NCI-H2196 (cell line): ENCODE data around the gene B3GALT6.

Experiments used
- DNase-seq: peaks from one replicate; lab custom pipeline; 2025; ENCODE audit not compliant: unreplicated experiment; lab: John Stamatoyannopoulos, UW

The B3GALT6 gene

GRCh38 chr1:1200876-1201810 lies 30.9 kb upstream of the B3GALT6 start:
- no peak for DNase-seq

- DNase-seq: no peak
Observed at GRCh38 chr1:1202831-1203560, 29.0 kb upstream of the B3GALT6 start.

- no peak for DNase-seq
Observed at GRCh38 chr1:1203561-1204424, 28.2 kb upstream of the B3GALT6 start.

GRCh38 chr1:1204425-1204920 lies 27.6 kb upstream of the B3GALT6 start:
- no peak for DNase-seq

GRCh38 chr1:1204998-1205768 lies 26.9 kb upstream of the B3GALT6 start:
- no peak for DNase-seq

GRCh38 chr1:1205769-1206375 lies 26.2 kb upstream of the B3GALT6 start:
- no peak for DNase-seq

- no peak for DNase-seq
Observed at GRCh38 chr1:1206376-1206965, 25.6 kb upstream of the B3GALT6 start, which contains the start of gene TNFRSF18. Gene TNFRSF18, minus strand, starts transcription at chr1:1206592. Its CDS starts 21 bp downstream, at chr1:1206571.

- DNase-seq: no peak
Observed at GRCh38 chr1:1206966-1207531, 25.0 kb upstream of the B3GALT6 start.

- no peak for DNase-seq
Observed at GRCh38 chr1:1207571-1207892, 24.5 kb upstream of the B3GALT6 start.

- DNase-seq: no peak
Observed at GRCh38 chr1:1208713-1209433, 23.2 kb upstream of the B3GALT6 start.

- no peak for DNase-seq
Observed at GRCh38 chr1:1210726-1211540, 21.1 kb upstream of the B3GALT6 start.

GRCh38 chr1:1211541-1212441 lies 20.2 kb upstream of the B3GALT6 start:
- DNase-seq: no peak

GRCh38 chr1:1212780-1213344 lies 19.2 kb upstream of the B3GALT6 start:
- DNase-seq: no peak

GRCh38 chr1:1213345-1214265 lies 18.4 kb upstream of the B3GALT6 start, which contains the start of gene TNFRSF4:
Gene TNFRSF4, minus strand, starts transcription at chr1:1214153. Its CDS starts 26 bp downstream, at chr1:1214127.
- DNase-seq: no peak

- no peak for DNase-seq
Observed at GRCh38 chr1:1215080-1215676, 16.9 kb upstream of the B3GALT6 start.
